HEK293T (cell line): ENCODE measurements around the gene MOK.

Source experiments
- CTCF ChIA-PET: fragments of 350-600 bp; formaldehyde crosslinking; extraction: SDS; loops from one replicate; lab custom pipeline; 2021; ENCODE audit warnings: antibody characterized with exemption, inconsistent platforms; lab: Yijun Ruan, JAX
- POLR2A ChIA-PET: fragments of 350-600 bp; formaldehyde crosslinking; extraction: SDS; loops from one replicate; lab custom pipeline; 2020; ENCODE audit warnings: antibody characterized with exemption, inconsistent platforms; lab: Yijun Ruan, JAX
- DNase-seq: peaks from one replicate; pipeline ENCODE4 v3.0.0; 2012; ENCODE audit warnings: mixed read lengths; ENCODE audit errors: extremely low spot score
- ARNT ChIP-seq: fragments of 450-650 bp; IDR thresholded peaks from 2 replicates; pipeline ENCODE4 v1.6.1; 2017; ENCODE audit warnings: mild to moderate bottlenecking
- BHLHE40 ChIP-seq: fragments of 450-650 bp; IDR thresholded peaks from 2 replicates; pipeline ENCODE4 v1.6.1; 2016; ENCODE audit warnings: mild to moderate bottlenecking, moderate library complexity, borderline replicate concordance
- CTBP1 ChIP-seq: fragments of 450-650 bp; IDR thresholded peaks from 2 replicates; pipeline ENCODE4 v1.6.1; 2016; ENCODE audit warnings: borderline replicate concordance
- ELF4 ChIP-seq: fragments of 450-650 bp; IDR thresholded peaks from 2 replicates; pipeline ENCODE4 v1.6.1; 2017; ENCODE audit warnings: antibody characterized with exemption
- FOXA1 ChIP-seq: fragments of 450-650 bp; IDR thresholded peaks from 2 replicates; pipeline ENCODE4 v1.6.1; 2016; ENCODE audit warnings: mild to moderate bottlenecking
- FOXK2 ChIP-seq: fragments of 450-650 bp; IDR thresholded peaks from 2 replicates; pipeline ENCODE4 v1.6.1; 2016; ENCODE audit warnings: mild to moderate bottlenecking
- FOXM1 ChIP-seq: fragments of 450-650 bp; IDR thresholded peaks from 2 replicates; pipeline ENCODE4 v1.6.1; 2017; ENCODE audit warnings: mild to moderate bottlenecking, borderline replicate concordance
- HDGF ChIP-seq: fragments of 450-650 bp; IDR thresholded peaks from 2 replicates; pipeline ENCODE4 v1.6.1; 2017; ENCODE audit warnings: antibody characterized with exemption, borderline replicate concordance
- L3MBTL2 ChIP-seq: fragments of 450-650 bp; conservative IDR thresholded peaks from 2 replicates; pipeline ENCODE4 v1.6.1; 2016; ENCODE audit warnings: mild to moderate bottlenecking
- LEF1 ChIP-seq: fragments of 450-650 bp; IDR thresholded peaks from 2 replicates; pipeline ENCODE4 v1.6.1; 2017; ENCODE audit warnings: mild to moderate bottlenecking, borderline replicate concordance
- NFRKB ChIP-seq: fragments of 450-650 bp; IDR thresholded peaks from 2 replicates; pipeline ENCODE4 v1.6.1; 2016; ENCODE audit warnings: mild to moderate bottlenecking, moderate library complexity
- PKNOX1 ChIP-seq: fragments of 450-650 bp; IDR thresholded peaks from 2 replicates; pipeline ENCODE4 v1.6.1; 2016
- SP1 ChIP-seq: fragments of 450-650 bp; IDR thresholded peaks from 2 replicates; pipeline ENCODE4 v1.6.1; 2017
- SUZ12 ChIP-seq: fragments of 450-650 bp; IDR thresholded peaks from 2 replicates; pipeline ENCODE4 v1.6.1; 2016; ENCODE audit warnings: mild to moderate bottlenecking
- TARDBP ChIP-seq: fragments of 450-650 bp; IDR thresholded peaks from 2 replicates; pipeline ENCODE4 v1.6.1; 2016
- ZNF384 ChIP-seq: fragments of 450-650 bp; IDR thresholded peaks from 2 replicates; pipeline ENCODE4 v1.6.1; 2016

The MOK gene

DNA sequence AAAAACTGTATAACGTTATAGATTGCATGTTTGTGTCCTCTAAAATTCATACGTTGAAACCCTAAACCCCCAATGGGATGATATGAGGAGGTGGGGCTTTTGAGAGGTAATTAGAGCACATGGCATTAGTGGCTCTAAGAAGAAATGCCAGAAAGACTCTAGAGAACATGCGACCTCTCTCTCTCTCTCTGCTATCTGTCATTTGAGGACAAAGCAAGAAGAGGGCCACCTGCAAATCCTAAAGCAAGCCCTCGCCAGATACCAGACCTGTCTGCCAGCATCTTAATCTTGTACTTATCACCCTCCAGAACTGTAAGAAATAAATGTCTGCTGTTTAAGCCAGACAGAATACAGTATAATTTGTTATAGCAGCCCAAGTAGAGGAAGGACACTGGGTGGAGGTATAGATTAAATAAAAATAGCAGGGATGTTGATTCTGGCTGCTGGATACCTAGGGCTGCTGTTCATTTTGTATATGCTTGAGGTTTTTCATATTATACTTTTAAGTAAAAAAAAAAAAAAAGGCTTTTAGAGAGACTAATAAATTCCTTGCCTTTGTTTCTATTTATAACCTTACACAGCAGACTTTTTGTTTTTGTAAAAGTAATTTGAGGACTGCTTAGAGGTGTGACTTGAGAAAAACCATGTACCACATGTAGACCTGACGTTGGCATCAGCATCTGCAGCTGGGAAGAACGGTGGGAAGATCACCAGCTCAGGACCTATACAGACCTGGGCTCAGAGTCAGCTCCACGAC, 26.9 kb downstream of the MOK start:
- DNase-seq, result no peak
- CTCF ChIA-PET, result no interaction called here
- TF ChIP-seq BHLHE40, result no peak
- TF ChIP-seq LEF1, result no peak
- TF ChIP-seq L3MBTL2, result no peak
- POLR2A ChIA-PET, result interaction anchor here (0.6 kb wide), 1 partner anchor 122 kb away, joined by 3 read pairs; no protein-coding TSS in a partner anchor

DNA sequence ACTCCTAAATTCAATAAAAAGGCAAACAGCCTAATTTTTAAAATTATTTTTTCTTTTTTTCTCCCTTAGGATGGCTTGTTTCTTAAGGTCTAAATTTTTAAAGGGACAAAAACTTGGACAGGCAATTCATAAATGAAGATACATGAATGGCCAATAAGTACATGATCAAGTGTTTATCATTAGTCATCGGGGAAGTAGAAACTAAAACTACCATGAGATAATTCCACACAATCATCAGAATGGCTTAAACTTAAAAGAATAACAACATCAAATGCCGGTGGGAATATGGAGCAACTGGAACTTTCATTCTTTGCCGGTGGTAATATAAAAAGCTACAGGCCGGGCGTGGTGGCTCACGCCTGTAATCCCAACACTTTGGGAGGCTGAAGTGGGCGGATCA, 29.1 kb downstream of the MOK start:
- no peak for DNase-seq
- CTCF ChIA-PET, result no interaction called here
- TF ChIP-seq PKNOX1 (no peak), BHLHE40 (no peak), CTBP1 (no peak), ELF4 (no peak), HDGF (no peak), FOXM1 (no peak), SP1 (no peak), SUZ12 (no peak), NFRKB (no peak), ARNT (no peak), TARDBP (no peak), L3MBTL2 (no peak), FOXK2 (no peak), LEF1 (no peak)
- POLR2A ChIA-PET, result no interaction called here

DNA sequence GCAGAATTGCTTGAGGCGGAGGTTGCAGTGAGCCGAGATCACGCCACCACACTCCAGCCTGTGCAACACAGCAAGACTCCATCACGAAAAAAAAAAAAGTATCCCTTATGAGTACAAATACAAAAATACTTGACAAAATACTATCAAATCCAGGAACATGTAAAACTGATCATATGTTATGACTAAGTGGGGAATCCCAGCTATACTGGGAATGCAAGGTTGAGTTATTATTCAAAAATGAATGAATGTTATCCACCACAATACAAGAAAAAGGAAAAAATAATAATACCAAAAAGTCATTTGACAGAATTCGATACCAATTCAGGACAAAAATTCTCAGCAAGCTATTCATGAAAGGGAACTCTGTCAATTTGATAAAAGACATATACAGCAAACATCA, 32.6 kb downstream of the MOK start:
- TF ChIP-seq ARNT (no peak), FOXA1 (no peak), FOXM1 (no peak), HDGF (no peak), ZNF384 (no peak), LEF1 (no peak), ELF4 (no peak)
- CTCF ChIA-PET, result no interaction called here
- POLR2A ChIA-PET, result no interaction called here
- no peak for DNase-seq

DNA sequence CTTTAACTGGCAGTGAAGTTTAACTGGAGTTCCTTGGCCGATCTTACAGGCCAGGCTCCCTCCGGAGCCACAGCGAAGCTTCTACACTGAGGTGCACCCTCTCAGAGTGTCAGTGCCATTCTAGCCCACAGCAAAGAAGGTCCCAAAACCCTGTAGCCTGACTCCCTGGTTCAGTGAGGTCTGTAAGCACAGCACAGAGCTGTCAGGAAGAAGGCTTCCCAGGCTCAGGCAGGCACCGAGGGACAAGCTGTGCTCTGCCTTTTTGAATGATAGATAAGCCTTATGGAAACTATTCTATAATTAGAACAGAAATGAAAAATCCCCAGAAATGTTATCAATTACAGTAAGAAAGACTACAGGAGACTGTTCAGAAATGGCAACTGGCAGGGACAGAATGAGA, 40.2 kb downstream of the MOK start:
- no peak for DNase-seq
- TF ChIP-seq NFRKB, result no peak
- TF ChIP-seq ZNF384, result no peak
- no peak for TF ChIP-seq LEF1
- no peak for TF ChIP-seq L3MBTL2
- TF ChIP-seq ARNT, result no peak
- no peak for TF ChIP-seq FOXK2
- no peak for TF ChIP-seq BHLHE40
- TF ChIP-seq FOXA1, result no peak
- POLR2A ChIA-PET, result interaction anchor here (1.4 kb wide), 1 partner anchor 55 kb away, joined by 3 read pairs; the partner anchor contains the start of gene ZNF839
- CTCF ChIA-PET, result interaction anchor here (0.5 to 1.6 kb wide), 3 partner anchors 46 to 83 kb away, joined by 4 to 6 read pairs (median 4); no protein-coding TSS in a partner anchor

DNA sequence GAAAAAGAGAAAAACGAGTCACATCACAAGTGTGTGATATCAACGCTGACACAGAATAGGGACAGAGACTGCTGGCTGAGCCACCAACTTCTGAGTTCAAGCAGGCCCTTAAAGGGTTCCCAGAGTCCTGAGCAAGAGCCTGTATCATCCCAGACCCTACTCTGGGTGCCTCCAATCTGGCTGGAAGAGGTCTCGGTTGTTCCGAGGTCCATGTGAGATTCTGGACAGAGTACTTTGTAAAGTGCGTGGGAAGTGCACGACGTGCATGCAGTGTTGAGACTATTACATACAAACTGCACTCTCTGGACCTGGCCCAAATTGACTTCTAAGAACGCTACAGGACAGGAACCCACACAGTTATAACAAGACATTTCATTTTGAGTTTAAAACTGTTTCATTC, 40.6 kb downstream of the MOK start:
- TF ChIP-seq LEF1 (no peak), HDGF (no peak)
- ChIA-PET POLR2A (no interaction called here), CTCF (interaction anchor here (0.5 kb wide), 1 partner anchor 83 kb away, joined by 4 read pairs; no protein-coding TSS in a partner anchor)

GRCh38 chr14:102262929-102263462, 42.0 kb downstream of the MOK start:
- ChIA-PET CTCF (interaction anchor here (1.0 kb wide), 1 partner anchor 22 kb away, joined by 3 read pairs; no protein-coding TSS in a partner anchor), POLR2A (interaction anchor here (1.0 kb wide), 1 partner anchor 33 kb away, joined by 4 read pairs; no protein-coding TSS in a partner anchor)
- DNase-seq, result peak; percentile 23
- no peak for TF ChIP-seq FOXK2
- TF ChIP-seq L3MBTL2, result peak; percentile 87

More for the DNA sequence above, 40.6 kb downstream of the MOK start:
- DNase-seq, result no peak

- CTCF ChIA-PET, result no interaction called here
- POLR2A ChIA-PET, result no interaction called here
- DNase-seq, result no peak
- TF ChIP-seq L3MBTL2, result no peak
- no peak for TF ChIP-seq LEF1
- no peak for TF ChIP-seq HDGF
- no peak for TF ChIP-seq CTBP1
- TF ChIP-seq SUZ12, result no peak
- no peak for TF ChIP-seq ELF4
- no peak for TF ChIP-seq ZNF384
- no peak for TF ChIP-seq TARDBP
- no peak for TF ChIP-seq FOXK2
- no peak for TF ChIP-seq SP1
- no peak for TF ChIP-seq FOXM1
- no peak for TF ChIP-seq NFRKB
- TF ChIP-seq ARNT, result no peak
- no peak for TF ChIP-seq PKNOX1
- no peak for TF ChIP-seq BHLHE40
- no peak for TF ChIP-seq FOXA1
Measured at GRCh38 chr14:102258136-102258535, 46.8 kb downstream of the MOK start.
